Left ventricle myocardium inferior (tissue), 1 donor: Measurements from ENCODE around the gene SARNP. TPM values are rescaled to one million over a fixed set of nuclear protein-coding genes. Genes with fewer than 3 reads are reported as not detected.

Source experiments
- DNase-seq: peaks from one replicate; pipeline ENCODE4 v3.0.0-alpha.2; 2020
- H3K27ac ChIP-seq: fragments of 200-600 bp; replicated peaks from 2 replicates; pipeline ENCODE4 v1.8.0; 2021
- H3K27me3 ChIP-seq: fragments of 200-600 bp; 2 replicates; pipeline ENCODE4 v1.8.0; 2021; ENCODE audit warnings: low read depth
- H3K36me3 ChIP-seq: fragments of 200-600 bp; 2 replicates; pipeline ENCODE4 v1.8.0; 2021
- H3K4me1 ChIP-seq: fragments of 200-600 bp; 2 replicates; pipeline ENCODE4 v1.8.0; 2021
- H3K4me3 ChIP-seq: fragments of 200-600 bp; 2 replicates; pipeline ENCODE4 v1.8.0; 2021; ENCODE audit warnings: mild to moderate bottlenecking, moderate library complexity
- H3K9me3 ChIP-seq: fragments of 200-600 bp; replicated peaks from 2 replicates; pipeline ENCODE4 v1.8.0; 2021
- intact Hi-C: fragments of 100-400 bp; cut with micrococcal nuclease; formaldehyde crosslinking; loops from one replicate; pipeline ENCODE4 v1.11.0; 2022
- total RNA-seq: library from RNA; stranded (reverse); fragmentation: NEBNext Ultra II Directional; extraction: Animal tissue kit (Norgen Biotek cat#: 25700); gene quantifications from one replicate; pipeline ENCODE4 v1.2.1, GENCODE V29; 2021
- TF ChIP-seq, protein P1 (sequence below): fragments of 200-600 bp; IDR thresholded peaks from 2 replicates; pipeline ENCODE4 v1.8.0; 2021; ENCODE audit warnings: antibody characterized with exemption, mild to moderate bottlenecking, borderline replicate concordance
- donor health status: DM: no; HTN: yes; CAD: no; lungs with severe emphysema.

The SARNP gene
- total RNA-seq, 1 donor from 2014 or later, result 53.2 TPM

GRCh38 chr12:55746174-55746912 lies 71.2 kb downstream of the SARNP start:
- no peaks in the 10 kb centered on the region for H3K27me3 ChIP-seq
- no peak for DNase-seq
- peaks cover 55% of the 10 kb centered on the region for H3K4me1 ChIP-seq
- intact Hi-C loops, result loop anchor here (10.0 kb wide), 1 partner anchor 48 kb away; no protein-coding TSS in a partner anchor
- peak overlapping the region; percentile 77 for H3K4me3 ChIP-seq
- H3K27ac ChIP-seq, result peak overlapping the region; percentile 66
- peaks cover 3% of the 10 kb centered on the region for H3K36me3 ChIP-seq
- TF ChIP-seq, protein P1, sequence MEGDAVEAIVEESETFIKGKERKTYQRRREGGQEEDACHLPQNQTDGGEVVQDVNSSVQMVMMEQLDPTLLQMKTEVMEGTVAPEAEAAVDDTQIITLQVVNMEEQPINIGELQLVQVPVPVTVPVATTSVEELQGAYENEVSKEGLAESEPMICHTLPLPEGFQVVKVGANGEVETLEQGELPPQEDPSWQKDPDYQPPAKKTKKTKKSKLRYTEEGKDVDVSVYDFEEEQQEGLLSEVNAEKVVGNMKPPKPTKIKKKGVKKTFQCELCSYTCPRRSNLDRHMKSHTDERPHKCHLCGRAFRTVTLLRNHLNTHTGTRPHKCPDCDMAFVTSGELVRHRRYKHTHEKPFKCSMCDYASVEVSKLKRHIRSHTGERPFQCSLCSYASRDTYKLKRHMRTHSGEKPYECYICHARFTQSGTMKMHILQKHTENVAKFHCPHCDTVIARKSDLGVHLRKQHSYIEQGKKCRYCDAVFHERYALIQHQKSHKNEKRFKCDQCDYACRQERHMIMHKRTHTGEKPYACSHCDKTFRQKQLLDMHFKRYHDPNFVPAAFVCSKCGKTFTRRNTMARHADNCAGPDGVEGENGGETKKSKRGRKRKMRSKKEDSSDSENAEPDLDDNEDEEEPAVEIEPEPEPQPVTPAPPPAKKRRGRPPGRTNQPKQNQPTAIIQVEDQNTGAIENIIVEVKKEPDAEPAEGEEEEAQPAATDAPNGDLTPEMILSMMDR, result no peak
- no peaks in the 10 kb centered on the region for H3K9me3 ChIP-seq

DNA sequence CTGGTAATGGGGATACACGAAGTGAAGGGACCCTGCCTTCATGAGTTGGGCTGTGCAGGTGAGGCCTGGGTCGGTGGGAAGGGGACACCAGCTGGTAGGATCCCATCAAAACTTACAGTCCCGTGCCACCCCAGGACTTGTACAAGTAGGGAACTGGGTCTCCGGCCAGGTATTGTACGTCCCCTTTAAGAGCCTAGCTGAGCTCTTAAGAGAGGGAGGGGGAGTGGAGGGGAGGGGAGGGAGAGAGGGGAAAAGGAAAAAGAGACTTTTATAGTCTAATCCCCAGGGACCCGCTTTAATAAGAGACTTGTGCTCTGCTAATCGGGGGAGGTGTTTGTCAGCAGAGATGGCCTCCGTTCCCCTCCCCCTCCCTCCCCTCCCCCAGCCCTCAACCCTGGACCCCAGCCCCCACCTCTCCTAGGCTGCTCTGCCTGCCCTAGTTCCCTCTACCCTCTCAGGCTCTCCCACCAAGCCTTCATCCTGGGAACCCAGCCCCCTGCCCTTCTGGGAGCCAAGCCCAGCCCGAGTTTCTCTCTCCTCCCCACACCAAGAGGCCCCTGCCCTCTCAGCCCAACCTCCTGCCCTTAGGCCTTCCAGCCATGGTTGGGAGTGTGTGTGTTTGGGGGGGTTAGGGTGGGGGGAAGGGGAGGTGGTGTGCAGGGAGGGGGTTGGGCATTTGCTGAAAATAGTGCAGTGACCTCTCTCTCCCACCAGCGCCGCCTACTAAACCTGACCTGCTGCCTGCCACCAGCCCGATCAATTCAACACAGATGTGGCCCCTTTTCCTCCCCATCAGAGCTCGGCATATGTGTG lies 72.0 kb downstream of the SARNP start:
- no peaks in the 10 kb centered on the region for H3K9me3 ChIP-seq
- TF ChIP-seq, protein P1, result no peak
- H3K4me3 ChIP-seq, result peak overlapping the region; percentile 77
- peak overlapping the region; percentile 66 for H3K27ac ChIP-seq
- peak; percentile 28 for DNase-seq
- no peaks in the 10 kb centered on the region for H3K36me3 ChIP-seq
- intact Hi-C loops, result loop anchor here (10.0 kb wide), 1 partner anchor 49 kb away; no protein-coding TSS in a partner anchor
- peaks cover 55% of the 10 kb centered on the region for H3K4me1 ChIP-seq
- no peaks in the 10 kb centered on the region for H3K27me3 ChIP-seq

GRCh38 chr12:55744340-55745030 lies 73.0 kb downstream of the SARNP start:
- Histone ChIP-seq H3K4me3 (peak overlapping the region; percentile 77), H3K27me3 (no peaks in the 10 kb centered on the region), H3K9me3 (no peaks in the 10 kb centered on the region), H3K36me3 (no peaks in the 10 kb centered on the region), H3K4me1 (peaks cover 55% of the 10 kb centered on the region), H3K27ac (peak overlapping the region; percentile 66)
- DNase-seq, result no peak
- TF ChIP-seq, protein P1, result no peak
- intact Hi-C loops, result loop anchor here (10.0 kb wide), 1 partner anchor 50 kb away; no protein-coding TSS in a partner anchor

GRCh38 chr12:55743406-55744339 lies 73.9 kb downstream of the SARNP start:
- TF ChIP-seq, protein P1, result no peak
- Histone ChIP-seq H3K27ac (peak overlapping the region; percentile 67), H3K9me3 (no peaks in the 10 kb centered on the region), H3K4me3 (peak overlapping the region; percentile 77), H3K36me3 (no peaks in the 10 kb centered on the region), H3K4me1 (peaks cover 55% of the 10 kb centered on the region), H3K27me3 (no peaks in the 10 kb centered on the region)
- DNase-seq, result peak; percentile 45
- intact Hi-C loops, result loop anchor here (10.0 kb wide), 1 partner anchor 51 kb away; no protein-coding TSS in a partner anchor
